Lung (tissue), 13 donors: ENCODE measurements around the gene ADAMTS5. TPM values are rescaled to one million over a fixed set of nuclear protein-coding genes. Genes with fewer than 3 reads are reported as not detected.

ENCODE experiments used
- ATAC-seq: fragments of 200-7000 bp; cut with Tn5 transposase; one replicate; pipeline ENCODE4 v1.9.1; 2020; ENCODE audit warnings: moderate number of reproducible peaks; ENCODE audit not compliant: insufficient read depth, low FRiP score
- DNase-seq, 3 donors: peaks; one replicate each; pipeline ENCODE4 v3.0.0-alpha.2; 2013 to 2017
- H3K27ac ChIP-seq, 2 donors: one replicate each; pipeline ENCODE4 v1.5.1; 2013; ENCODE audit warnings: mild to moderate bottlenecking in 2 of 2, moderate library complexity in 2 of 2, control low read depth in 1 of 2, inconsistent platforms in 1 of 2, low read depth in 1 of 2, low read length in 1 of 2
- H3K27me3 ChIP-seq, 3 donors: one replicate each; pipeline ENCODE4 v1.5.1; 2013; ENCODE audit warnings: low read length in 2 of 3; ENCODE audit not compliant: control insufficient read depth in 3 of 3, insufficient read depth in 3 of 3
- H3K36me3 ChIP-seq, 4 donors: one replicate each; pipeline ENCODE4 v1.5.1; 2013; ENCODE audit warnings: low read length in 4 of 4, mild to moderate bottlenecking in 1 of 4, moderate library complexity in 1 of 4; ENCODE audit not compliant: control insufficient read depth in 4 of 4, insufficient read depth in 4 of 4
- H3K4me1 ChIP-seq, 5 donors: one replicate each; pipeline ENCODE4 v1.5.1; 2013; ENCODE audit warnings: low read length in 5 of 5, mild to moderate bottlenecking in 2 of 5, moderate library complexity in 1 of 5; ENCODE audit not compliant: control insufficient read depth in 5 of 5, insufficient read depth in 5 of 5
- H3K4me3 ChIP-seq: one replicate; pipeline ENCODE4 v1.5.1; 2013; ENCODE audit warnings: mild to moderate bottlenecking, control low read depth, moderate library complexity
- H3K9ac ChIP-seq, 2 donors: one replicate each; pipeline ENCODE4 v1.5.1; 2013; ENCODE audit warnings: low read length in 2 of 2, control low read depth in 1 of 2; ENCODE audit not compliant: insufficient read depth in 1 of 2
- H3K9me3 ChIP-seq, 4 donors: one replicate each; pipeline ENCODE4 v1.5.1; 2013; ENCODE audit warnings: low read length in 3 of 4, mild to moderate bottlenecking in 1 of 4, moderate library complexity in 1 of 4; ENCODE audit not compliant: control insufficient read depth in 4 of 4, insufficient read depth in 3 of 4
- CTCF ChIP-seq: IDR thresholded peaks from 2 replicates; pipeline ENCODE4 v1.5.1; 2012; ENCODE audit warnings: mild to moderate bottlenecking; ENCODE audit errors: control extremely low read depth, extremely low read depth
- WGBS, 2 donors: extraction: QIAGEN DNeasy Blood & Tissue Kit; methylation state at CpG; one replicate each; pipeline ENCODE4 v1.1.7; 2013; 5-methylcytosine and 5-hydroxymethylcytosine counted together
- polyA plus RNA-seq, 2 donors: library from polyadenylated mRNA; stranded (reverse); fragments of 200-250 nt; gene quantifications; one replicate each; pipeline ENCODE4 v1.2.1, GENCODE V29; 2013
- small RNA-seq: library from RNA; depleted of rRNA; stranded (forward); fragments of <200 nt; gene quantifications from one replicate; pipeline ENCODE3, GENCODE V24; 2014; ENCODE audit warnings: low replicate concordance
- total RNA-seq, 2 donors: library from RNA; depleted of rRNA in 1 of 2; stranded (reverse); fragments of >200 nt in 1 of 2; gene quantifications; one replicate each; pipeline ENCODE4 v1.2.1, GENCODE V29; 2014 to 2021
- donor health status: control.
- donor health status: control.
- donor health status: Bipolar disorder and iron deficiency.
- donor health status: healthy.
- donor health status: DM: yes; HTN: yes; CAD: no.

Gene ADAMTS5
- total and polyA plus RNA-seq, 4 donors, result 0.59 to 22.2 (median 2.8) TPM

DNA sequence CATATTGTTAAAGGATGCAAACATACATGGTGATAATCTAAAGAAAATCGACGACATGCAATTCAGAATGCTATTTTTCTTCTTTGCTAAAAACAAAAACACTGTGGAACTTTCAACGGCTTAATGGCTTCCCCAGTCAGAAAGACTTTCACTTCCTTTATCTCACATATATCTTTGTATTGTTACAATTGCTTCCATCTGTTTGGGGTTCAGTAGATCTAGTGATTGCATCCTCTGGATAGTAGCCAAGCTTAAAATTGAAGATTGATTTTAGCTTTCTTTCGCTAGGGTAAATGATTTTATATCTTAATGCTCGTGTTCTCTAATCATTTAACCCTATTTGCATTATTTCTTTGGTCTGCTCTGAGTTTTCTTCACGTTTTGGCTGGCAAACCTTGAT is 89.9 kb downstream of the ADAMTS5 start:
- Histone ChIP-seq H3K4me3 (no peak overlapping the region), H3K4me1 (no peaks in the 10 kb centered on the region), H3K27me3 (no peaks in the 10 kb centered on the region), H3K9ac (no peak overlapping the region), H3K27ac (no peak overlapping the region), H3K9me3 (peaks cover 0 to 2% (median 0%) of the 10 kb centered on the region in 4 donors), H3K36me3 (no peaks in the 10 kb centered on the region)
- TF ChIP-seq CTCF, result no peak
- no peak for DNase-seq
- no peak for ATAC-seq
- WGBS, 2 donors, result 54 to 63% methylated on average over 6 of the region's 6 CpGs

DNA sequence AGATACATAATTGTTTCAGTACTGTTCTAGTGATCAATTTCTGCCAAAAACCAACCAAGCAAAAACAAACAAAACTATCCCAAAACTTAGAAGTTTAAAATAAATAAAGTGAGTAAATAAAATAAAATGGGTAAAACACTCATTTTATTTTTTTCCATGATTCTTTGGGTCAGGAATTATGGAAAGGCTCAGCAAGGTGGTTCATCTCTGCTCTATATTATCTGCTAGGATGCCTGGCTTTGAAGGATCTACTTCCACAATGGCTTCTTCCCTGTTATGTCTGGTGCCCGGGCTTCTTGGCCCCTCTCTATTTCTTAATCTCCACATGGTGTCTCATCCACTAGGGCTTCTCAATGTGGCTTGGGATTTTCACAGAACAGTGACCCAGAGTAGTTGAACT is 92.5 kb downstream of the ADAMTS5 start:
- H3K9ac ChIP-seq, result no peak overlapping the region
- H3K9me3 ChIP-seq, result peaks cover 0 to 2% (median 0%) of the 10 kb centered on the region in 4 donors
- WGBS, 2 donors, result 96% methylated on average over 1 of the region's 1 CpG
- H3K4me1 ChIP-seq, result no peaks in the 10 kb centered on the region
- no peak for ATAC-seq
- H3K36me3 ChIP-seq, result no peaks in the 10 kb centered on the region
- H3K27me3 ChIP-seq, result no peaks in the 10 kb centered on the region
- H3K4me3 ChIP-seq, result no peak overlapping the region
- DNase-seq, result no peak
- no peak for TF ChIP-seq CTCF
- no peak overlapping the region for H3K27ac ChIP-seq

Small RNA genes lying within 50 kb of the gene (small RNA-seq; reads per million reads assigned to genes)
- gene MIR4759, result not detected

Other genes with a start within 250 kb of the ADAMTS5 start
- 100 to 1,000 TPM in 1 of 2 donors, 10 to 100 TPM in 1; 99.7 to 165 TPM for gene ADAMTS1, start 121.7 kb downstream of the ADAMTS5 start, total RNA-seq
- 10 to 100 TPM; 15.3 to 69.1 TPM for gene ADAMTS1, start 121.7 kb downstream of the ADAMTS5 start, polyA plus RNA-seq